ENCODE data around the gene INSR.

INSR gene

GRCh38 chr19:7294558-7295212, 471 bp upstream of the INSR start:
- DNase-seq = peak; percentile 64

- no peak for DNase-seq
Observed at GRCh38 chr19:7292950-7293761, 1.1 kb downstream of the INSR start.

GRCh38 chr19:7292352-7292949, 1.8 kb downstream of the INSR start:
- DNase-seq = no peak

- DNase-seq = no peak
Observed at GRCh38 chr19:7288977-7289376, 5.2 kb downstream of the INSR start.

GRCh38 chr19:7288131-7288530, 6.1 kb downstream of the INSR start:
- DNase-seq = no peak

GRCh38 chr19:7287722-7288121, 6.5 kb downstream of the INSR start:
- DNase-seq = no peak

GRCh38 chr19:7280940-7281666, 13.1 kb downstream of the INSR start:
- no peak for DNase-seq

- DNase-seq = no peak
Observed at GRCh38 chr19:7272856-7273578, 21.2 kb downstream of the INSR start.

- DNase-seq = no peak
Observed at GRCh38 chr19:7268705-7269098, 25.5 kb downstream of the INSR start.

GRCh38 chr19:7267792-7268704, 26.2 kb downstream of the INSR start:
- DNase-seq = no peak

- DNase-seq = no peak
Observed at GRCh38 chr19:7266832-7267231, 27.4 kb downstream of the INSR start.

- DNase-seq = no peak
Observed at GRCh38 chr19:7265963-7266362, 28.3 kb downstream of the INSR start.

- no peak for DNase-seq
Observed at GRCh38 chr19:7264858-7265257, 29.4 kb downstream of the INSR start.

- DNase-seq = no peak
Observed at GRCh38 chr19:7263521-7263920, 30.7 kb downstream of the INSR start.

GRCh38 chr19:7263066-7263465, 31.1 kb downstream of the INSR start:
- no peak for DNase-seq

- DNase-seq = no peak
Observed at GRCh38 chr19:7262470-7262869, 31.7 kb downstream of the INSR start.

- DNase-seq = no peak
Observed at GRCh38 chr19:7260161-7260560, 34.1 kb downstream of the INSR start.

GRCh38 chr19:7258840-7259395, 35.3 kb downstream of the INSR start:
- DNase-seq = no peak

- no peak for DNase-seq
Observed at GRCh38 chr19:7258041-7258839, 36.0 kb downstream of the INSR start.

All from NCI-H1092 treated with DMSO at 0.1 percent for 48 hours (cell line).